Thoracic aorta (tissue), 2 donors: Measurements from ENCODE around the gene MCM3. TPM values are rescaled to one million over a fixed set of nuclear protein-coding genes. Genes with fewer than 3 reads are reported as not detected.
A peak's percentile ranks its signal among the peaks of the same experiment; 100 is the strongest.

ENCODE experiments used
- ATAC-seq: fragments of 150-250 bp; one replicate; pipeline ENCODE4 v1.8.0; 2017; ENCODE audit warnings: low read depth; ENCODE audit not compliant: insufficient number of reproducible peaks, low FRiP score
- DNase-seq: peaks from one replicate; pipeline ENCODE4 v3.0.0-alpha.2; 2020; ENCODE audit warnings: low spot score
- H3K27ac ChIP-seq, 2 donors: fragments of 200-600 bp; sonication (generic); 1 replicate in 1 of 2; 2 replicates in 1 of 2; pipeline ENCODE4 v1.5.1; 2016; ENCODE audit warnings: mild to moderate bottlenecking in 2 of 2, moderate library complexity in 2 of 2
- H3K27me3 ChIP-seq: fragments of 200-600 bp; sonication (generic); replicated peaks from 2 replicates; pipeline ENCODE4 v1.6.0; 2016; ENCODE audit warnings: mild to moderate bottlenecking; ENCODE audit not compliant: insufficient read depth
- H3K36me3 ChIP-seq: fragments of 200-600 bp; sonication (generic); one replicate; pipeline ENCODE4 v1.5.1; 2016
- H3K4me1 ChIP-seq, 2 donors: fragments of 200-600 bp; sonication (generic); 1 replicate in 1 of 2; 2 replicates in 1 of 2; pipeline versions ENCODE4 v1.5.1 to v1.6.0; 2016; ENCODE audit warnings: low read depth in 2 of 2, mild to moderate bottlenecking in 1 of 2; ENCODE audit not compliant: control insufficient read depth in 1 of 2
- H3K4me3 ChIP-seq: fragments of 200-600 bp; sonication (generic); 2 replicates; pipeline ENCODE4 v1.5.1; 2016; ENCODE audit warnings: mild to moderate bottlenecking
- H3K9me3 ChIP-seq: fragments of 200-600 bp; sonication (generic); 2 replicates; pipeline ENCODE4 v1.5.1; 2016
- CTCF ChIP-seq: fragments of 200-600 bp; sonication (generic); IDR thresholded peaks from one replicate; pipeline ENCODE4 v1.5.1; 2019; ENCODE audit warnings: antibody characterized with exemption
- total RNA-seq, 2 donors: library from RNA; depleted of rRNA; stranded (reverse); fragments of >200 nt; gene quantifications; one replicate each; pipeline versions ENCODE4 v1.1.0 to v1.2.3, GENCODE V29; 2016

The MCM3 gene
- total RNA-seq, 2 donors from 2014 or later, result 24.0 to 30.8 TPM

- Histone ChIP-seq H3K4me1 (peaks cover 5 to 13% of the 10 kb centered on the region in 2 donors), H3K4me3 (no peak overlapping the region), H3K27ac (no peak overlapping the region), H3K9me3 (no peaks in the 10 kb centered on the region), H3K36me3 (peaks cover 27% of the 10 kb centered on the region), H3K27me3 (no peaks in the 10 kb centered on the region)
- no peak for TF ChIP-seq CTCF
- ATAC-seq (no peak), DNase-seq (no peak)
These were observed 1.4 kb downstream of the MCM3 start for GRCh38 chr6:52283111-52283510.

GRCh38 chr6:52276130-52276529 lies 8.4 kb downstream of the MCM3 start:
- TF ChIP-seq CTCF, result no peak
- Histone ChIP-seq H3K4me1 (no peaks in the 10 kb centered on the region), H3K9me3 (no peaks in the 10 kb centered on the region), H3K27me3 (no peaks in the 10 kb centered on the region), H3K36me3 (peaks cover 57% of the 10 kb centered on the region), H3K4me3 (no peak overlapping the region), H3K27ac (no peak overlapping the region)
- no peak for ATAC-seq
- no peak for DNase-seq

GRCh38 chr6:52271852-52272460 lies 12.6 kb downstream of the MCM3 start:
- DNase-seq (no peak), ATAC-seq (no peak)
- H3K27ac ChIP-seq, result no peak overlapping the region
- no peak for TF ChIP-seq CTCF
- no peaks in the 10 kb centered on the region for H3K4me1 ChIP-seq
- H3K27me3 ChIP-seq, result no peaks in the 10 kb centered on the region
- peaks cover 52% of the 10 kb centered on the region for H3K36me3 ChIP-seq
- H3K9me3 ChIP-seq, result no peaks in the 10 kb centered on the region
- H3K4me3 ChIP-seq, result no peak overlapping the region

DNA sequence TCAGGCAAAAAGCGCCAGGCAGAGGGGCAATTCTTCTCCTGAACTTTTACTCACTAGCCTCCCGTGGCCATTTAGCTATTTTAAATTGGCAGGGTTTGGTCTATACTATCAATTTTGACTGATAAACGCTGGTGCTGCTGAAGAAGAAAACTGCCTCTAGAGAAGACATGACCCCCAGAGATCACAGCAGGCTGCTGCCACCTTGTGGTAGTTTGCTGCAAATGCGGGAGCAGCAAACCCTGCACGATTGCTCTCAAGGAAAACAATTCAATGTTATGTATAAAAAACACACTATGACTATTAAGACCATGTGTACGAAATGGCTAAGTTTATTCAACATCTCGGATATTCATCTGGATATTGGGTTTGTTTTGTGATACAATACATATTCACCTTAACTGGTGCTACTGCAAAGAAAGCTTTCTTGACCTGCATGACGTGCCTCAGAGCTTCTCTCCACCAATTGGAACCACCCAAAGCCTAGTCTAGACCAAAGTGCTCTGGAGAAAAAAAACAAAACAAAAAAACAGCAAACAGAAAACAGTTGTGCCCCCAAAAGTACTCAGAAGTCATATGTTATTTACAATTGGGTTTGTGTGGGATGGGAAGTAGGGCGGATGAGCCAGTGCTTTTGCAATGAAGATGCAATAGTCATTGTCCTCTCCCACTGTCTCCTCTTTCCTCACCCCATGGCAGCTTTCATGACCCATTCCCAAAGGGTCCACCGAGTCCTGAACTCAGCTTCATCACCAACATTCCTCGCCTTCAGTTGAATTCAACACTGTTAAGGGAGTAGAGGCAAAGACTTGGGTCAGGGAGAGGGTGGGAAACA lies 20.6 kb downstream of the MCM3 start:
- H3K27me3 ChIP-seq, result no peaks in the 10 kb centered on the region
- peaks cover 27% of the 10 kb centered on the region for H3K36me3 ChIP-seq
- H3K4me1 ChIP-seq, result no peaks in the 10 kb centered on the region
- ATAC-seq (no peak), DNase-seq (no peak)
- H3K9me3 ChIP-seq, result no peaks in the 10 kb centered on the region
- H3K27ac ChIP-seq, result no peak overlapping the region
- TF ChIP-seq CTCF, result peak; percentile 84
- no peak overlapping the region for H3K4me3 ChIP-seq

DNA sequence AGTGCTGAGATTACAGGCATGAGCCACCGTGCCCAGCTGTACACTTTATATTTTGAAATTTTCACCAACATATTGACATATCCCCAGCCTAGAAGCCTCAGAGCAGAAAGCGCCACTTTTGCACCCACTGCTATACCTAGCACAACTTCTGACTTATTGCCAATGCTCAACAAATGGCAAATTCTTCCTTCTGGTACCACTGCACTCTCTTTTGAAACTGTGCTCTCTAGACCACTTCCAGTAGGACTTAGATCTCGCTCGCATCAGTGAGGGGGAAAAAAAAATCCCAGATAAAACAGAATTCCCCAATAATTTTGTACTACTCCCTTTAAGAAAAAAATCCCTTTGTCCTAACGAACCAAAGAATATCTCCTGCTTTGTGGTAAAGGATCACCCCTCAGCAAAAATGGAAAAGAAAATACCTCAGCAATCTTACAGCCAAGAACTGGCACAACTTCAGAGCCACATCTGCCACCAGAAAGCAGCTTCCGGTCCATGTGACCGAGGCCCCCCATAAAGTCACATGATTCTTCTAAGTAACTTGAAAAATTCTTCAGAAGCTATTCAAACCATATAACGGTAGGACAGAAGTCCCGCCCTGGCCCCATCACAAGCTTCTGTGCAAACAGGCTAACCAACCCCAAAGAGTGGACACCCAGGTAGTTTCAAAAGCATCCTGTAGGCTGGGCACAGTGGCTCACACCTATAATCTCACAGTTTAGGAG lies 21.8 kb downstream of the MCM3 start:
- no peaks in the 10 kb centered on the region for H3K27me3 ChIP-seq
- no peak overlapping the region for H3K4me3 ChIP-seq
- no peaks in the 10 kb centered on the region for H3K9me3 ChIP-seq
- ATAC-seq, result no peak
- no peak for TF ChIP-seq CTCF
- no peaks in the 10 kb centered on the region for H3K4me1 ChIP-seq
- peaks cover 16% of the 10 kb centered on the region for H3K36me3 ChIP-seq
- no peak overlapping the region for H3K27ac ChIP-seq
- DNase-seq, result no peak
